Activated CD4-positive, alpha-beta T cell treated with anti-CD3 and anti-CD28 coated beads, Interleukin-2, amount 50 U/mL, for 1 hour (primary cell): ENCODE data around the gene RBM22.
"Not testable (repeated sequence)": the region's sequence is repeated elsewhere in the genome, so short reads cannot be mapped to it uniquely, and the experiment has no call there.

Experiments used
- DNase-seq: peaks from one replicate; pipeline ENCODE4 v3.0.0-alpha.2; 2020

Gene RBM22

GRCh38 chr5:150700594-150701377 lies at the start of gene RBM22:
Gene RBM22 (minus strand): TSS chr5:150701062. CDS start chr5:150700985, 77 bp downstream.
- DNase-seq: peak; percentile 91

- DNase-seq: no peak
Observed at GRCh38 chr5:150750469-150750868, 49.6 kb upstream of the RBM22 start.

GRCh38 chr5:150743142-150743488 lies 42.3 kb upstream of the RBM22 start:
- not testable (repeated sequence) for DNase-seq

GRCh38 chr5:150742455-150743141 lies 41.7 kb upstream of the RBM22 start:
- DNase-seq: not testable (repeated sequence)

- no peak for DNase-seq
Observed at GRCh38 chr5:150740992-150741391, 40.1 kb upstream of the RBM22 start.

- DNase-seq: no peak
Observed at GRCh38 chr5:150738862-150739261, 38.0 kb upstream of the RBM22 start.

- DNase-seq: no peak
Observed at GRCh38 chr5:150734579-150735384, 33.9 kb upstream of the RBM22 start.

- no peak for DNase-seq
Observed at GRCh38 chr5:150731669-150732242, 30.9 kb upstream of the RBM22 start.

- no peak for DNase-seq
Observed at GRCh38 chr5:150729859-150730258, 29.0 kb upstream of the RBM22 start.

- no peak for DNase-seq
Observed at GRCh38 chr5:150723845-150724244, 23.0 kb upstream of the RBM22 start.

- no peak for DNase-seq
Observed at GRCh38 chr5:150710165-150710564, 9.3 kb upstream of the RBM22 start.

- no peak for DNase-seq
Observed at GRCh38 chr5:150706776-150707390, 6.0 kb upstream of the RBM22 start.

- DNase-seq: no peak
Observed at GRCh38 chr5:150703762-150704161, 2.9 kb upstream of the RBM22 start.

- no peak for DNase-seq
Observed at GRCh38 chr5:150700246-150700593, 642 bp downstream of the RBM22 start.

GRCh38 chr5:150694612-150695011 lies 6.2 kb downstream of the RBM22 start:
- no peak for DNase-seq

- DNase-seq: no peak
Observed at GRCh38 chr5:150692276-150692675, 8.6 kb downstream of the RBM22 start.

- no peak for DNase-seq
Observed at GRCh38 chr5:150690760-150691159, 10.1 kb downstream of the RBM22 start.

- no peak for DNase-seq
Observed at GRCh38 chr5:150689120-150689519, 11.7 kb downstream of the RBM22 start.

- no peak for DNase-seq
Observed at GRCh38 chr5:150676578-150676977, 24.3 kb downstream of the RBM22 start.

- no peak for DNase-seq
Observed at GRCh38 chr5:150675069-150675468, 25.8 kb downstream of the RBM22 start.

- DNase-seq: no peak
Observed at GRCh38 chr5:150674341-150674821, 26.5 kb downstream of the RBM22 start.

GRCh38 chr5:150672884-150673275 lies 28.0 kb downstream of the RBM22 start:
- no peak for DNase-seq
